ENCODE data around the gene PPP1R37. TPM values are rescaled to one million over a fixed set of nuclear protein-coding genes. Genes with fewer than 3 reads are reported as not detected.

PPP1R37 gene
- total and polyA plus RNA-seq, 2 donors (not counting 1 experiment from before 2014, with no cell fraction given), result 20.7 to 28.1 TPM

GRCh38 chr19:45090034-45090433, 2.9 kb upstream of the PPP1R37 start:
- Histone ChIP-seq H3K9ac (ENCODE audit: low read length) (no peak overlapping the region), H3K36me3 (replicated peaks in 1 of 2; ENCODE audit: control extremely low read depth in 1 of 2, control insufficient read depth in 1 of 2, extremely low read depth in 1 of 2, insufficient read depth in 2 of 2, low read length in 1 of 2) (peaks cover 2 to 16% of the 10 kb centered on the region in 2 experiments), H3K4me1 (ENCODE audit: control insufficient read depth in 2 of 2, insufficient read depth in 2 of 2, low read length in 2 of 2) (peaks cover 22 to 40% of the 10 kb centered on the region in 2 donors), H3K27me3 (replicated peaks in 1 of 4; ENCODE audit: control extremely low read depth in 1 of 4, control insufficient read depth in 3 of 4, insufficient read depth in 4 of 4, low read length in 3 of 4) (no peaks in the 10 kb centered on the region), H3K9me3 (ENCODE audit: control extremely low read depth in 1 of 3, control insufficient read depth in 2 of 3, insufficient read depth in 1 of 3, low read length in 2 of 3) (peaks cover 0 to 8% (median 0%) of the 10 kb centered on the region in 3 donors), H3K4me2 (replicated peaks; ENCODE audit: low read depth, low read length, poor library complexity, severe bottlenecking) (no peak overlapping the region), H3K79me2 (ENCODE audit: control insufficient read depth, insufficient read depth, low read length) (peaks cover 67% of the 10 kb centered on the region), H3K4me3 (ENCODE audit: control extremely low read depth in 1 of 5, extremely low read depth in 1 of 5, insufficient read depth in 1 of 5, low read depth in 2 of 5, low read length in 4 of 5) (no peak overlapping the region), H4K20me1 (ENCODE audit: control insufficient read depth, insufficient read depth, low read length, poor library complexity, severe bottlenecking) (peaks cover 27% of the 10 kb centered on the region), H2AFZ (ENCODE audit: insufficient read depth, low read depth, low read length, poor library complexity, severe bottlenecking) (no peak overlapping the region), H3K27ac (ENCODE audit: low read length in 2 of 2) (no peak overlapping the region)
- TF ChIP-seq CTCF (IDR thresholded peaks at IDR 0.05) (no peak), EZH2 (IDR thresholded peaks at IDR 0.05; ENCODE audit: borderline replicate concordance, insufficient read depth, low read depth, low read length, poor library complexity, severe bottlenecking) (no peak)
- Mint-ChIP-seq H3K4me3 (no peak overlapping the region), H3K27me3 (no peaks in the 10 kb centered on the region), H3K9me3 (ENCODE audit: insufficient read depth) (peaks cover 3% of the 10 kb centered on the region), H3K27ac (peak overlapping the region; percentile 46), H3K4me1 (peaks cover 53% of the 10 kb centered on the region)
- WGBS (ENCODE audit: insufficient coverage), result 98% methylated on average over 17 of the region's 17 CpGs
- ATAC-seq (ENCODE audit: low read depth) (no peak), DNase-seq (no peak)
- ChIA-PET CTCF (interaction anchor here (1.0 kb wide), 1 partner anchor 15 kb away, joined by 3 read pairs; no protein-coding TSS in a partner anchor), POLR2A (no interaction called here)
- intact Hi-C loops (cut with micrococcal nuclease), result loop anchor here (5.0 kb wide), 2 partner anchors 37 to 53 kb away; partner anchors contain the start of gene CLASRP

- DNase-seq (no peak), ATAC-seq (ENCODE audit: low read depth) (no peak)
- peak overlapping the region; percentile 13 for H3K4me3 Mint-ChIP-seq
- Histone ChIP-seq H3K27me3 (replicated peaks in 1 of 4; ENCODE audit: control extremely low read depth in 1 of 4, control insufficient read depth in 3 of 4, insufficient read depth in 4 of 4, low read length in 3 of 4) (no peaks in the 10 kb centered on the region), H3K4me3 (ENCODE audit: control extremely low read depth in 1 of 5, extremely low read depth in 1 of 5, insufficient read depth in 1 of 5, low read depth in 2 of 5, low read length in 4 of 5) (no peak overlapping the region), H3K4me2 (replicated peaks; ENCODE audit: low read depth, low read length, poor library complexity, severe bottlenecking) (peak overlapping the region; percentile 88), H3K79me2 (ENCODE audit: control insufficient read depth, insufficient read depth, low read length) (peaks cover 68% of the 10 kb centered on the region), H3K9ac (ENCODE audit: low read length) (no peak overlapping the region), H3K36me3 (replicated peaks in 1 of 2; ENCODE audit: control extremely low read depth in 1 of 2, control insufficient read depth in 1 of 2, extremely low read depth in 1 of 2, insufficient read depth in 2 of 2, low read length in 1 of 2) (peaks cover 0 to 16% of the 10 kb centered on the region in 2 experiments), H2AFZ (ENCODE audit: insufficient read depth, low read depth, low read length, poor library complexity, severe bottlenecking) (peak overlapping the region; percentile 93), H4K20me1 (ENCODE audit: control insufficient read depth, insufficient read depth, low read length, poor library complexity, severe bottlenecking) (peaks cover 33% of the 10 kb centered on the region), H3K4me1 (ENCODE audit: control insufficient read depth in 2 of 2, insufficient read depth in 2 of 2, low read length in 2 of 2) (peaks cover 22 to 44% of the 10 kb centered on the region in 2 donors), H3K9me3 (ENCODE audit: control extremely low read depth in 1 of 3, control insufficient read depth in 2 of 3, insufficient read depth in 1 of 3, low read length in 2 of 3) (peaks cover 0 to 8% (median 0%) of the 10 kb centered on the region in 3 donors), H3K27ac (ENCODE audit: low read length in 2 of 2) (no peak overlapping the region)
- no peak for TF ChIP-seq CTCF (IDR thresholded peaks at IDR 0.05)
- TF ChIP-seq EZH2 (IDR thresholded peaks at IDR 0.05; ENCODE audit: borderline replicate concordance, insufficient read depth, low read depth, low read length, poor library complexity, severe bottlenecking), result no peak
- peaks cover 50% of the 10 kb centered on the region for H3K4me1 Mint-ChIP-seq
- ChIA-PET CTCF (no interaction called here), POLR2A (no interaction called here)
- intact Hi-C loops (cut with micrococcal nuclease), result loop anchor here (1.0 to 5.0 kb wide), 5 partner anchors 11 to 135 kb away; partner anchors contain the start of genes BLOC1S3, CLASRP, CLPTM1 and GEMIN7
- no peaks in the 10 kb centered on the region for H3K27me3 Mint-ChIP-seq
- peaks cover 3% of the 10 kb centered on the region for H3K9me3 Mint-ChIP-seq (ENCODE audit: insufficient read depth)
- WGBS (ENCODE audit: insufficient coverage), result no CpG with 5 or more reads among the region's 5 CpGs
- no peak overlapping the region for H3K27ac Mint-ChIP-seq
These were observed 2.4 kb upstream of the PPP1R37 start for GRCh38 chr19:45090606-45091005.
